ENCODE measurements around the gene DPH5. TPM values are rescaled to one million over a fixed set of nuclear protein-coding genes. Genes with fewer than 3 reads are reported as not detected.
"Not testable (repeated sequence)": the region's sequence is repeated elsewhere in the genome, so short reads cannot be mapped to it uniquely, and the experiment has no call there.

Gene DPH5
- total RNA-seq, 1 donor from 2014 or later, result 22.1 TPM

- no peak for TF ChIP-seq POLR2AphosphoS5 (IDR thresholded peaks at IDR 0.05; ENCODE audit: insufficient read depth in 1 of 2, low read depth in 1 of 2)
- TF ChIP-seq POLR2A (IDR thresholded peaks at IDR 0.05), result no peak
- TF ChIP-seq CTCF (IDR thresholded peaks at IDR 0.05), result no peak
- Histone ChIP-seq H3K27me3 (no peaks in the 10 kb centered on the region), H3K4me3 (no peak overlapping the region), H3K4me1 (no peaks in the 10 kb centered on the region), H3K9me3 (peaks cover 7% of the 10 kb centered on the region), H3K27ac (no peak overlapping the region), H3K36me3 (no peaks in the 10 kb centered on the region)
- intact Hi-C loops (cut with DNase I), result no loop called here
- no peak for DNase-seq (ENCODE audit: extremely low spot score in 2 of 2)
Measured at GRCh38 chr1:101043776-101044175, 18.2 kb upstream of the DPH5 start.

GRCh38 chr1:101041300-101041699, 15.7 kb upstream of the DPH5 start:
- peaks cover 7% of the 10 kb centered on the region for H3K9me3 ChIP-seq
- H3K4me3 ChIP-seq, result no peak overlapping the region
- TF ChIP-seq POLR2A (IDR thresholded peaks at IDR 0.05) (no peak), POLR2AphosphoS5 (IDR thresholded peaks at IDR 0.05; ENCODE audit: insufficient read depth in 1 of 2, low read depth in 1 of 2) (no peak), CTCF (IDR thresholded peaks at IDR 0.05) (no peak)
- H3K27ac ChIP-seq, result no peak overlapping the region
- H3K27me3 ChIP-seq, result no peaks in the 10 kb centered on the region
- intact Hi-C loops (cut with DNase I), result no loop called here
- DNase-seq (ENCODE audit: extremely low spot score in 2 of 2), result no peak
- H3K36me3 ChIP-seq, result no peaks in the 10 kb centered on the region
- no peaks in the 10 kb centered on the region for H3K4me1 ChIP-seq

GRCh38 chr1:101040666-101041065, 15.1 kb upstream of the DPH5 start:
- no peak for DNase-seq (ENCODE audit: extremely low spot score in 2 of 2)
- Histone ChIP-seq H3K27ac (no peak overlapping the region), H3K9me3 (peaks cover 7% of the 10 kb centered on the region), H3K4me3 (no peak overlapping the region), H3K36me3 (no peaks in the 10 kb centered on the region), H3K27me3 (no peaks in the 10 kb centered on the region), H3K4me1 (no peaks in the 10 kb centered on the region)
- TF ChIP-seq POLR2A (IDR thresholded peaks at IDR 0.05) (no peak), POLR2AphosphoS5 (IDR thresholded peaks at IDR 0.05; ENCODE audit: insufficient read depth in 1 of 2, low read depth in 1 of 2) (no peak), CTCF (IDR thresholded peaks at IDR 0.05) (no peak)
- intact Hi-C loops (cut with DNase I), result no loop called here

GRCh38 chr1:101039245-101039644, 13.7 kb upstream of the DPH5 start:
- no peak overlapping the region for H3K27ac ChIP-seq
- H3K27me3 ChIP-seq, result no peaks in the 10 kb centered on the region
- no peaks in the 10 kb centered on the region for H3K4me1 ChIP-seq
- no peaks in the 10 kb centered on the region for H3K36me3 ChIP-seq
- intact Hi-C loops (cut with DNase I), result no loop called here
- no peak for TF ChIP-seq POLR2A (IDR thresholded peaks at IDR 0.05)
- TF ChIP-seq POLR2AphosphoS5 (IDR thresholded peaks at IDR 0.05; ENCODE audit: insufficient read depth in 1 of 2, low read depth in 1 of 2), result no peak
- TF ChIP-seq CTCF (IDR thresholded peaks at IDR 0.05), result no peak
- DNase-seq (ENCODE audit: extremely low spot score in 2 of 2), result no peak
- H3K9me3 ChIP-seq, result peaks cover 7% of the 10 kb centered on the region
- no peak overlapping the region for H3K4me3 ChIP-seq

- TF ChIP-seq POLR2AphosphoS5 (IDR thresholded peaks at IDR 0.05; ENCODE audit: insufficient read depth in 1 of 2, low read depth in 1 of 2), result no peak
- H3K4me1 ChIP-seq, result no peaks in the 10 kb centered on the region
- H3K4me3 ChIP-seq, result no peak overlapping the region
- H3K9me3 ChIP-seq, result peaks cover 7% of the 10 kb centered on the region
- no peak for DNase-seq (ENCODE audit: extremely low spot score in 2 of 2)
- H3K36me3 ChIP-seq, result no peaks in the 10 kb centered on the region
- no peaks in the 10 kb centered on the region for H3K27me3 ChIP-seq
- intact Hi-C loops (cut with DNase I), result no loop called here
- no peak overlapping the region for H3K27ac ChIP-seq
Measured at GRCh38 chr1:101037316-101037715, 11.7 kb upstream of the DPH5 start.

GRCh38 chr1:101033017-101033416, 7.4 kb upstream of the DPH5 start:
- no peak for DNase-seq (ENCODE audit: extremely low spot score in 2 of 2)
- no peak for TF ChIP-seq POLR2A (IDR thresholded peaks at IDR 0.05)
- no peak for TF ChIP-seq CTCF (IDR thresholded peaks at IDR 0.05)
- TF ChIP-seq POLR2AphosphoS5 (IDR thresholded peaks at IDR 0.05; ENCODE audit: insufficient read depth in 1 of 2, low read depth in 1 of 2), result no peak
- H3K27me3 ChIP-seq, result no peaks in the 10 kb centered on the region
- no peak overlapping the region for H3K27ac ChIP-seq
- H3K9me3 ChIP-seq, result no peaks in the 10 kb centered on the region
- H3K36me3 ChIP-seq, result no peaks in the 10 kb centered on the region
- H3K4me3 ChIP-seq, result no peak overlapping the region
- H3K4me1 ChIP-seq, result no peaks in the 10 kb centered on the region
- intact Hi-C loops (cut with DNase I), result no loop called here

- H3K9me3 ChIP-seq; DNase-seq (ENCODE audit: extremely low spot score in 2 of 2); H3K27me3 ChIP-seq; H3K36me3 ChIP-seq; H3K27ac ChIP-seq; H3K4me3 ChIP-seq; H3K4me1 ChIP-seq; intact Hi-C loops (cut with DNase I): not testable (repeated sequence)
Measured at GRCh38 chr1:101032129-101032528, 6.5 kb upstream of the DPH5 start.
